IMR-90 (cell line): ENCODE measurements around the gene OR10Z1. TPM values are rescaled to one million over a fixed set of nuclear protein-coding genes. Genes with fewer than 3 reads are reported as not detected.

ENCODE experiments used
- ATAC-seq: fragments of 200-7000 bp; cut with Tn5 transposase; 2 replicates; pipeline ENCODE4 v1.9.1; 2020; ENCODE audit warnings: low read depth, mild to moderate bottlenecking, moderate library complexity
- BruUV-seq: library from RNA; stranded (reverse); fragments of 400-500 nt; replicated peaks from 2 replicates; lab custom pipeline; 2021; lab: Mats Ljungman, UMichigan
- CTCF ChIA-PET: fragments of 300-600 bp; formaldehyde crosslinking; extraction: SDS; loops from one replicate; lab custom pipeline; 2021; ENCODE audit warnings: antibody characterized with exemption; lab: Yijun Ruan, JAX
- POLR2A ChIA-PET: fragments of 300-600 bp; sonication (Branson Sonifier 250); formaldehyde crosslinking; loops from one replicate; lab custom pipeline; 2022; ENCODE audit warnings: antibody characterized with exemption; ENCODE audit not compliant: unreplicated experiment; lab: Charles Lee
- DNase-seq: peaks from one replicate; pipeline ENCODE4 v3.0.0; 2013
- H2AFZ ChIP-seq: replicated peaks from 2 replicates; pipeline ENCODE3; 2013; ENCODE audit warnings: low read length, mild to moderate bottlenecking; ENCODE audit not compliant: poor library complexity
- H2AK5ac ChIP-seq: 2 replicates; pipeline ENCODE4 v1.6.1; 2013; ENCODE audit warnings: low read depth, low read length, inconsistent platforms
- H2AK9ac ChIP-seq: replicated peaks from 2 replicates; pipeline ENCODE3; 2013; ENCODE audit warnings: mild to moderate bottlenecking, low read depth, low read length, moderate library complexity; ENCODE audit not compliant: poor library complexity
- H2BK120ac ChIP-seq: 2 replicates; pipeline ENCODE4 v1.6.1; 2013; ENCODE audit warnings: low read depth, low read length, inconsistent platforms
- H2BK15ac ChIP-seq: 3 replicates; pipeline ENCODE4 v1.6.1; 2013; ENCODE audit warnings: low read depth, low read length, inconsistent platforms
- H2BK20ac ChIP-seq: 2 replicates; pipeline ENCODE4 v1.6.1; 2013; ENCODE audit warnings: low read depth, mild to moderate bottlenecking, inconsistent platforms, low read length, moderate library complexity
- H2BK5ac ChIP-seq: 2 replicates; pipeline ENCODE4 v1.6.1; 2013; ENCODE audit warnings: mild to moderate bottlenecking, low read depth, low read length, inconsistent platforms; ENCODE audit not compliant: poor library complexity, severe bottlenecking
- H3K14ac ChIP-seq: replicated peaks from 2 replicates; pipeline ENCODE4 v1.6.1; 2013; ENCODE audit warnings: low read depth, low read length, inconsistent platforms
- H3K18ac ChIP-seq: 2 replicates; pipeline ENCODE4 v1.6.1; 2013; ENCODE audit warnings: low read depth, low read length, control low read depth
- H3K23ac ChIP-seq: 2 replicates; pipeline ENCODE4 v1.6.1; 2013; ENCODE audit warnings: low read depth, low read length, inconsistent platforms
- H3K27ac ChIP-seq: 2 replicates; pipeline ENCODE4 v1.5.1; 2013; ENCODE audit warnings: mild to moderate bottlenecking, control low read depth, low read length; ENCODE audit not compliant: insufficient read depth
- H3K27me3 ChIP-seq: 2 replicates; pipeline ENCODE4 v1.6.1; 2013; ENCODE audit warnings: low read length; ENCODE audit not compliant: control insufficient read depth, insufficient read depth
- H3K36me3 ChIP-seq: 2 replicates; pipeline ENCODE4 v1.6.1; 2013; ENCODE audit warnings: low read length, mixed read lengths; ENCODE audit not compliant: control insufficient read depth, insufficient read depth
- H3K4ac ChIP-seq: 2 replicates; pipeline ENCODE4 v1.6.1; 2013; ENCODE audit warnings: low read depth, low read length, inconsistent platforms
- H3K4me1 ChIP-seq: 2 replicates; pipeline ENCODE4 v1.6.1; 2013; ENCODE audit warnings: low read length, mixed read lengths; ENCODE audit not compliant: control insufficient read depth, insufficient read depth
- H3K4me2 ChIP-seq: 2 replicates; pipeline ENCODE4 v1.6.1; 2013; ENCODE audit warnings: low read depth, mild to moderate bottlenecking, control low read depth, low read length, moderate library complexity
- H3K4me3 ChIP-seq: 2 replicates; pipeline ENCODE4 v1.5.1; 2013; ENCODE audit warnings: low read depth, mild to moderate bottlenecking, control low read depth, low read length, moderate library complexity; ENCODE audit not compliant: insufficient read depth
- H3K56ac ChIP-seq: 2 replicates; pipeline ENCODE4 v1.6.1; 2013; ENCODE audit warnings: low read length, inconsistent platforms; ENCODE audit not compliant: insufficient read depth; ENCODE audit errors: extremely low read depth
- H3K79me1 ChIP-seq, 2 experiments: 2 replicates each; pipeline ENCODE4 v1.6.1; 2013; ENCODE audit warnings: low read length in 2 of 2, inconsistent platforms in 1 of 2, low read depth in 1 of 2
- H3K9ac ChIP-seq: 2 replicates; pipeline ENCODE4 v1.6.1; 2013; ENCODE audit warnings: low read depth, low read length, control low read depth
- H3K9me1 ChIP-seq: 2 replicates; pipeline ENCODE4 v1.6.1; 2013; ENCODE audit warnings: low read length, inconsistent platforms; ENCODE audit not compliant: insufficient read depth
- H3K9me3 ChIP-seq: 2 replicates; pipeline ENCODE4 v1.6.1; 2013; ENCODE audit warnings: low read length; ENCODE audit not compliant: control insufficient read depth, insufficient read depth
- H4K20me1 ChIP-seq: 2 replicates; pipeline ENCODE4 v1.6.1; 2013; ENCODE audit warnings: low read length, inconsistent platforms; ENCODE audit not compliant: insufficient read depth
- H4K5ac ChIP-seq: 2 replicates; pipeline ENCODE4 v1.6.1; 2013; ENCODE audit warnings: mild to moderate bottlenecking, low read depth, low read length, control low read depth
- H4K8ac ChIP-seq, 2 experiments: 2 replicates each; pipeline ENCODE4 v1.6.1; 2013; ENCODE audit warnings: low read depth in 2 of 2, low read length in 2 of 2, control low read depth in 1 of 2, inconsistent platforms in 1 of 2
- H4K91ac ChIP-seq: 2 replicates; pipeline ENCODE4 v1.6.1; 2013; ENCODE audit warnings: low read depth, low read length, inconsistent platforms; ENCODE audit not compliant: insufficient read depth
- BHLHE40 ChIP-seq: fragments of 150-350 bp; IDR thresholded peaks from 2 replicates; pipeline ENCODE4 v1.6.1; 2016; ENCODE audit warnings: mild to moderate bottlenecking, low read depth, low read length
- CEBPB ChIP-seq: IDR thresholded peaks from 2 replicates; pipeline ENCODE4 v1.6.1; 2012; ENCODE audit warnings: low read depth, low read length, improper control_type of control experiment
- CHD1 ChIP-seq: IDR thresholded peaks from 2 replicates; pipeline ENCODE4 v1.6.1; 2012; ENCODE audit warnings: low read depth, low read length, improper control_type of control experiment
- CTCF ChIP-seq: conservative IDR thresholded peaks from 2 replicates; pipeline ENCODE4 v1.5.1; 2012; ENCODE audit warnings: mild to moderate bottlenecking, low read depth, low read length, improper control_type of control experiment
- ELK1 ChIP-seq: fragments of 150-350 bp; IDR thresholded peaks from 2 replicates; pipeline ENCODE4 v1.6.1; 2016; ENCODE audit warnings: low read depth, mild to moderate bottlenecking, low read length, moderate library complexity, borderline replicate concordance
- FOS ChIP-seq: fragments of 150-350 bp; IDR thresholded peaks from 2 replicates; pipeline ENCODE4 v1.6.1; 2016; ENCODE audit warnings: low read depth, low read length
- MAFK ChIP-seq: IDR thresholded peaks from 2 replicates; pipeline ENCODE4 v1.6.1; 2012; ENCODE audit warnings: low read depth, low read length, improper control_type of control experiment
- MAZ ChIP-seq: IDR thresholded peaks from 2 replicates; pipeline ENCODE4 v1.6.1; 2012; ENCODE audit warnings: low read depth, mild to moderate bottlenecking, low read length, improper control_type of control experiment, moderate library complexity, borderline replicate concordance
- MXI1 ChIP-seq: IDR thresholded peaks from 2 replicates; pipeline ENCODE4 v1.6.1; 2012; ENCODE audit warnings: low read depth, mild to moderate bottlenecking, low read length, moderate library complexity, borderline replicate concordance
- NFE2L2 ChIP-seq: fragments of 150-350 bp; IDR thresholded peaks from 2 replicates; pipeline ENCODE4 v1.6.1; 2016; ENCODE audit warnings: low read depth, mild to moderate bottlenecking, low read length
- POLR2A ChIP-seq: IDR thresholded peaks from 2 replicates; pipeline ENCODE4 v1.6.1; 2012; ENCODE audit warnings: mild to moderate bottlenecking, low read depth, low read length
- RAD21 ChIP-seq: IDR thresholded peaks from 2 replicates; pipeline ENCODE4 v1.6.1; 2012; ENCODE audit warnings: low read length, improper control_type of control experiment
- RCOR1 ChIP-seq: IDR thresholded peaks from 2 replicates; pipeline ENCODE4 v1.6.1; 2012; ENCODE audit warnings: mild to moderate bottlenecking, low read length, improper control_type of control experiment; ENCODE audit not compliant: insufficient replicate concordance
- RFX5 ChIP-seq: IDR thresholded peaks from 2 replicates; pipeline ENCODE4 v1.8.0; 2012; ENCODE audit warnings: low read depth, mild to moderate bottlenecking, low read length, moderate library complexity
- SMC3 ChIP-seq: fragments of 150-350 bp; IDR thresholded peaks from 2 replicates; pipeline ENCODE4 v1.6.1; 2016; ENCODE audit warnings: low read depth, mild to moderate bottlenecking, antibody characterized with exemption, low read length, moderate library complexity
- USF2 ChIP-seq: fragments of 150-350 bp; IDR thresholded peaks from 2 replicates; pipeline ENCODE4 v1.6.1; 2017; ENCODE audit warnings: mild to moderate bottlenecking, antibody characterized with exemption, low read length, low read depth
- WGBS, 2 experiments: methylation state at CpG; one replicate each; pipeline versions ENCODE4 v1.1.5 to v1.1.7; 2013; ENCODE audit warnings: missing lambda C conversion rate in 2 of 2; ENCODE audit not compliant: insufficient read length in 1 of 2; ENCODE audit errors: extremely low coverage in 2 of 2; 5-methylcytosine and 5-hydroxymethylcytosine counted together
- dilution Hi-C: fragments of 300-500 bp; cut with HindIII; formaldehyde crosslinking; loops from one replicate; pipeline ENCODE4 v1.14.3; 2018; ENCODE audit warnings: low sequenced_read_pairs; ENCODE audit not compliant: unreplicated experiment
- in situ Hi-C: fragments of 300-500 bp; cut with MboI; formaldehyde crosslinking; loops from 3 replicates; pipeline ENCODE4 v1.14.3; 2019; ENCODE audit warnings: low sequenced_read_pairs, inconsistent platforms, mixed read lengths
- intact Hi-C: fragments of 100-400 bp; cut with micrococcal nuclease; formaldehyde crosslinking; loops from 2 replicates; pipeline ENCODE4 v1.10.0; 2022
- polyA plus RNA-seq, 3 experiments: library from polyadenylated mRNA; depleted of rRNA; stranded (reverse); fragments of >200 nt; gene quantifications; 2 replicates each; pipeline ENCODE4 v1.2.3, GENCODE V29; 2012; ENCODE audit warnings: low replicate concordance in 1 of 3
- total RNA-seq: library from RNA; depleted of rRNA; stranded (reverse); fragments of >200 nt; gene quantifications from 2 replicates; pipeline ENCODE4 v1.2.3, GENCODE V29; 2012

The OR10Z1 gene
- total and polyA plus RNA-seq, 2 of the 4 experiments (the other 2 are of a cell fraction) = not detected

- WGBS, 2 experiments = no CpG with 5 or more reads among the region's 1 CpG
- CTCF ChIA-PET = no interaction called here
These were observed 2.2 kb downstream of the OR10Z1 start for GRCh38 chr1:158607296-158607695.

More at GRCh38 chr1:158607296-158607695, 2.2 kb downstream of the OR10Z1 start:
- H4K20me1 ChIP-seq = no peaks in the 10 kb centered on the region
- DNase-seq (no peak), ATAC-seq (no peak)
- H3K56ac ChIP-seq = no peak overlapping the region
- H2BK5ac ChIP-seq = no peak overlapping the region
- H3K27ac ChIP-seq = no peak overlapping the region
- no peaks in the 10 kb centered on the region for H3K27me3 ChIP-seq
- no peaks in the 10 kb centered on the region for H3K36me3 ChIP-seq
- H2BK15ac ChIP-seq = no peak overlapping the region
- H2BK120ac ChIP-seq = no peak overlapping the region
- no peak overlapping the region for H3K4ac ChIP-seq
- no TSS peak for BruUV-seq
- H4K91ac ChIP-seq = no peak overlapping the region
- no peak overlapping the region for H4K5ac ChIP-seq
- no peak overlapping the region for H3K4me2 ChIP-seq
- no peak overlapping the region for H2AFZ ChIP-seq
- dilution Hi-C loops = no loop called here
- H2AK5ac ChIP-seq = no peak overlapping the region
- in situ Hi-C loops = no loop called here
- no peak overlapping the region for H3K18ac ChIP-seq
- no peaks in the 10 kb centered on the region for H3K9me1 ChIP-seq
- POLR2A ChIA-PET = no interaction called here
- no peak overlapping the region for H3K14ac ChIP-seq
- H2AK9ac ChIP-seq = no peak overlapping the region
- H3K4me3 ChIP-seq = no peak overlapping the region
- H3K9ac ChIP-seq = no peak overlapping the region
- no peaks in the 10 kb centered on the region; the same call in 1 of the 2 replicates for H3K9me3 ChIP-seq
- intact Hi-C loops = no loop called here
- no peak overlapping the region for H2BK20ac ChIP-seq
- TF ChIP-seq CTCF (no peak), NFE2L2 (no peak), POLR2A (no peak), FOS (no peak), BHLHE40 (no peak), RCOR1 (no peak), RAD21 (no peak), CHD1 (no peak), RFX5 (no peak), SMC3 (no peak), USF2 (no peak), MXI1 (no peak), CEBPB (no peak), ELK1 (no peak), MAZ (no peak), MAFK (no peak)
- H3K79me1 ChIP-seq = no peaks in the 10 kb centered on the region
- no peak overlapping the region for H4K8ac ChIP-seq
- no peak overlapping the region for H3K23ac ChIP-seq
- no peaks in the 10 kb centered on the region for H3K4me1 ChIP-seq
